Liver (tissue), 3 donors: ENCODE measurements around the gene FAM117A.
"Not testable (repeated sequence)": the region's sequence is repeated elsewhere in the genome, so short reads cannot be mapped to it uniquely, and the experiment has no call there.

ENCODE experiments used
- EGR1 ChIP-seq, 2 donors: IDR thresholded peaks; 2 replicates each; pipeline ENCODE4 v1.6.1; 2016 to 2018; ENCODE audit warnings: antibody characterized with exemption in 2 of 2, low read depth in 2 of 2
- GABPA ChIP-seq, 2 donors: IDR thresholded peaks in 1 of 2; conservative IDR thresholded peaks in 1 of 2; 2 replicates each; pipeline ENCODE4 v1.6.1; 2016; ENCODE audit warnings: antibody characterized with exemption in 2 of 2, mild to moderate bottlenecking in 1 of 2, moderate library complexity in 1 of 2
- HNF4A ChIP-seq, 2 donors: conservative IDR thresholded peaks; 2 replicates each; pipeline ENCODE4 v1.6.1; 2016; ENCODE audit warnings: antibody characterized with exemption in 2 of 2, mild to moderate bottlenecking in 2 of 2
- JUND ChIP-seq, 2 donors: IDR thresholded peaks; 2 replicates each; pipeline ENCODE4 v1.6.1; 2016; ENCODE audit warnings: antibody characterized with exemption in 2 of 2
- RAD21 ChIP-seq, 2 donors: IDR thresholded peaks; 2 replicates each; pipeline ENCODE4 v1.6.1; 2016; ENCODE audit warnings: antibody characterized with exemption in 2 of 2, mild to moderate bottlenecking in 2 of 2
- RXRA ChIP-seq, 2 donors: IDR thresholded peaks; 2 replicates each; pipeline ENCODE4 v1.6.1; 2017 to 2018; ENCODE audit warnings: antibody characterized with exemption in 2 of 2, mild to moderate bottlenecking in 1 of 2
- SP1 ChIP-seq: IDR thresholded peaks from 2 replicates; pipeline ENCODE4 v1.6.1; 2018; ENCODE audit warnings: antibody characterized with exemption, mild to moderate bottlenecking
- YY1 ChIP-seq: IDR thresholded peaks from 2 replicates; pipeline ENCODE4 v1.6.1; 2016; ENCODE audit warnings: antibody characterized with exemption, mild to moderate bottlenecking
- TF ChIP-seq, protein P1 (sequence below): fragments of 150-350 bp; IDR thresholded peaks from 2 replicates; pipeline ENCODE4 v1.5.1; 2017; ENCODE audit warnings: improper control_type of control experiment, low read depth, low read length; ENCODE audit not compliant: missing input control
- TF ChIP-seq, protein P2 (sequence below): IDR thresholded peaks from 2 replicates; pipeline ENCODE4 v1.6.1; 2016; ENCODE audit warnings: antibody characterized with exemption
- TF ChIP-seq, protein P3 (sequence below): IDR thresholded peaks from 2 replicates; pipeline ENCODE4 v1.6.1; 2016; ENCODE audit warnings: antibody characterized with exemption
- TF ChIP-seq, protein P4 (sequence below): IDR thresholded peaks from 2 replicates; pipeline ENCODE4 v1.6.1; 2016; ENCODE audit warnings: antibody characterized with exemption, mild to moderate bottlenecking
- TF ChIP-seq, protein P5 (sequence below): IDR thresholded peaks from 2 replicates; pipeline ENCODE4 v1.6.1; 2016; ENCODE audit warnings: antibody characterized with exemption
- donor health status: healthy.
- donor health status: healthy.

DNA sequence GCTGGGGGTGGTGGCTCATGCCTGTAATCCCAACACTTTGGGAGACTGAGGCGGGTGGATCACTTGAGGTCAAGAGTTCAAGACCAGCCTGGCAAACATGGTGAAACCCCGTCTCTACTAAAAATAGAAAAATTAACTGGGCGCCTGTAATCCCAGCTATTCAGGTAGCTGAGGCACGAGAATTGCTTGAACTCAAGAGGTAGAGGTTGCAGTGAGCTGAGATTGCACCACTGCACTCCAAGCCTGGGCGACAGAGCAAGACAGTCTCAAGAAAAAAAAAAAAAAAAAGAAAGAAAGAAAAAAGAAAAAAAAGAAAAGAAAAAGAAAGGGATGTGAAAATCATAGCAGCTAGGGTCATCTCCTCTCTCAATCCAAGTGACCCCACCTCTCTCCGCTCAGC lies 39.4 kb downstream of the FAM117A start:
- TF ChIP-seq, protein P1, sequence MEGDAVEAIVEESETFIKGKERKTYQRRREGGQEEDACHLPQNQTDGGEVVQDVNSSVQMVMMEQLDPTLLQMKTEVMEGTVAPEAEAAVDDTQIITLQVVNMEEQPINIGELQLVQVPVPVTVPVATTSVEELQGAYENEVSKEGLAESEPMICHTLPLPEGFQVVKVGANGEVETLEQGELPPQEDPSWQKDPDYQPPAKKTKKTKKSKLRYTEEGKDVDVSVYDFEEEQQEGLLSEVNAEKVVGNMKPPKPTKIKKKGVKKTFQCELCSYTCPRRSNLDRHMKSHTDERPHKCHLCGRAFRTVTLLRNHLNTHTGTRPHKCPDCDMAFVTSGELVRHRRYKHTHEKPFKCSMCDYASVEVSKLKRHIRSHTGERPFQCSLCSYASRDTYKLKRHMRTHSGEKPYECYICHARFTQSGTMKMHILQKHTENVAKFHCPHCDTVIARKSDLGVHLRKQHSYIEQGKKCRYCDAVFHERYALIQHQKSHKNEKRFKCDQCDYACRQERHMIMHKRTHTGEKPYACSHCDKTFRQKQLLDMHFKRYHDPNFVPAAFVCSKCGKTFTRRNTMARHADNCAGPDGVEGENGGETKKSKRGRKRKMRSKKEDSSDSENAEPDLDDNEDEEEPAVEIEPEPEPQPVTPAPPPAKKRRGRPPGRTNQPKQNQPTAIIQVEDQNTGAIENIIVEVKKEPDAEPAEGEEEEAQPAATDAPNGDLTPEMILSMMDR = not testable (repeated sequence)
- not testable (repeated sequence) for TF ChIP-seq EGR1 (IDR thresholded peaks at IDR 0.05; ENCODE audit: low read depth in 2 of 2); RAD21 (IDR thresholded peaks at IDR 0.05); GABPA (IDR thresholded peaks at IDR 0.05 in 1 of 2, conservative IDR thresholded peaks at IDR 0.05 in 1 of 2); SP1; YY1; JUND (IDR thresholded peaks at IDR 0.05); RXRA (IDR thresholded peaks at IDR 0.05); HNF4A (conservative IDR thresholded peaks at IDR 0.05)
- TF ChIP-seq, protein P2, sequence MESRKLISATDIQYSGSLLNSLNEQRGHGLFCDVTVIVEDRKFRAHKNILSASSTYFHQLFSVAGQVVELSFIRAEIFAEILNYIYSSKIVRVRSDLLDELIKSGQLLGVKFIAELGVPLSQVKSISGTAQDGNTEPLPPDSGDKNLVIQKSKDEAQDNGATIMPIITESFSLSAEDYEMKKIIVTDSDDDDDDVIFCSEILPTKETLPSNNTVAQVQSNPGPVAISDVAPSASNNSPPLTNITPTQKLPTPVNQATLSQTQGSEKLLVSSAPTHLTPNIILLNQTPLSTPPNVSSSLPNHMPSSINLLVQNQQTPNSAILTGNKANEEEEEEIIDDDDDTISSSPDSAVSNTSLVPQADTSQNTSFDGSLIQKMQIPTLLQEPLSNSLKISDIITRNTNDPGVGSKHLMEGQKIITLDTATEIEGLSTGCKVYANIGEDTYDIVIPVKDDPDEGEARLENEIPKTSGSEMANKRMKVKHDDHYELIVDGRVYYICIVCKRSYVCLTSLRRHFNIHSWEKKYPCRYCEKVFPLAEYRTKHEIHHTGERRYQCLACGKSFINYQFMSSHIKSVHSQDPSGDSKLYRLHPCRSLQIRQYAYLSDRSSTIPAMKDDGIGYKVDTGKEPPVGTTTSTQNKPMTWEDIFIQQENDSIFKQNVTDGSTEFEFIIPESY = not testable (repeated sequence)
- TF ChIP-seq, protein P3, sequence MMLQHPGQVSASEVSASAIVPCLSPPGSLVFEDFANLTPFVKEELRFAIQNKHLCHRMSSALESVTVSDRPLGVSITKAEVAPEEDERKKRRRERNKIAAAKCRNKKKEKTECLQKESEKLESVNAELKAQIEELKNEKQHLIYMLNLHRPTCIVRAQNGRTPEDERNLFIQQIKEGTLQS = not testable (repeated sequence)
- TF ChIP-seq, protein P4, sequence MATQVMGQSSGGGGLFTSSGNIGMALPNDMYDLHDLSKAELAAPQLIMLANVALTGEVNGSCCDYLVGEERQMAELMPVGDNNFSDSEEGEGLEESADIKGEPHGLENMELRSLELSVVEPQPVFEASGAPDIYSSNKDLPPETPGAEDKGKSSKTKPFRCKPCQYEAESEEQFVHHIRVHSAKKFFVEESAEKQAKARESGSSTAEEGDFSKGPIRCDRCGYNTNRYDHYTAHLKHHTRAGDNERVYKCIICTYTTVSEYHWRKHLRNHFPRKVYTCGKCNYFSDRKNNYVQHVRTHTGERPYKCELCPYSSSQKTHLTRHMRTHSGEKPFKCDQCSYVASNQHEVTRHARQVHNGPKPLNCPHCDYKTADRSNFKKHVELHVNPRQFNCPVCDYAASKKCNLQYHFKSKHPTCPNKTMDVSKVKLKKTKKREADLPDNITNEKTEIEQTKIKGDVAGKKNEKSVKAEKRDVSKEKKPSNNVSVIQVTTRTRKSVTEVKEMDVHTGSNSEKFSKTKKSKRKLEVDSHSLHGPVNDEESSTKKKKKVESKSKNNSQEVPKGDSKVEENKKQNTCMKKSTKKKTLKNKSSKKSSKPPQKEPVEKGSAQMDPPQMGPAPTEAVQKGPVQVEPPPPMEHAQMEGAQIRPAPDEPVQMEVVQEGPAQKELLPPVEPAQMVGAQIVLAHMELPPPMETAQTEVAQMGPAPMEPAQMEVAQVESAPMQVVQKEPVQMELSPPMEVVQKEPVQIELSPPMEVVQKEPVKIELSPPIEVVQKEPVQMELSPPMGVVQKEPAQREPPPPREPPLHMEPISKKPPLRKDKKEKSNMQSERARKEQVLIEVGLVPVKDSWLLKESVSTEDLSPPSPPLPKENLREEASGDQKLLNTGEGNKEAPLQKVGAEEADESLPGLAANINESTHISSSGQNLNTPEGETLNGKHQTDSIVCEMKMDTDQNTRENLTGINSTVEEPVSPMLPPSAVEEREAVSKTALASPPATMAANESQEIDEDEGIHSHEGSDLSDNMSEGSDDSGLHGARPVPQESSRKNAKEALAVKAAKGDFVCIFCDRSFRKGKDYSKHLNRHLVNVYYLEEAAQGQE = not testable (repeated sequence)
- TF ChIP-seq, protein P5, sequence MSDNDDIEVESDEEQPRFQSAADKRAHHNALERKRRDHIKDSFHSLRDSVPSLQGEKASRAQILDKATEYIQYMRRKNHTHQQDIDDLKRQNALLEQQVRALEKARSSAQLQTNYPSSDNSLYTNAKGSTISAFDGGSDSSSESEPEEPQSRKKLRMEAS = not testable (repeated sequence)
